Inflammatory macrophage treated with lipopolysaccharide for 1 hour (primary cell): Measurements from ENCODE around the gene THAP4.
"Not testable (repeated sequence)": the region's sequence is repeated elsewhere in the genome, so short reads cannot be mapped to it uniquely, and the experiment has no call there.

Experiments
- DNase-seq, 2 donors: peaks; one replicate each; pipeline ENCODE4 v3.0.0-alpha.2; 2020 to 2022

Gene THAP4

DNA sequence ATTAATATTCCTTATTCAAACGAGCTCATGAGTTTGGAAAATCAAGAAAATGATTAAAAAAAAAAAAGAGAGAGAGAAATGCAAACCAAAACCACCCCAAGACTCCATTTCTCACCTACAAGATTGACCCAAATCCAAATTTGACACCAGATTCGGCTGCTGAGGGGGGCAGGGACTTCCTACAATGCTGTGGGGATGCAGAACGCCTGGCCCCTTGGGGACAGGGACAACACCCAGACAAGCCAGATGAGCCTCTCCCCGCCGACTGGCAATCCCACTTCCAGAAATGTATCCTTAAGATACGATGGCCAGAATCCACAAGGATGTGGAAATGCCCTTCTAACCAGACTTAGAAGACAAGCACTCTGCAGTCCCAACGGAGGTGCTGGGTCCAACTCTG, 57.7 kb downstream of the THAP4 start:
- no peak for DNase-seq

DNA sequence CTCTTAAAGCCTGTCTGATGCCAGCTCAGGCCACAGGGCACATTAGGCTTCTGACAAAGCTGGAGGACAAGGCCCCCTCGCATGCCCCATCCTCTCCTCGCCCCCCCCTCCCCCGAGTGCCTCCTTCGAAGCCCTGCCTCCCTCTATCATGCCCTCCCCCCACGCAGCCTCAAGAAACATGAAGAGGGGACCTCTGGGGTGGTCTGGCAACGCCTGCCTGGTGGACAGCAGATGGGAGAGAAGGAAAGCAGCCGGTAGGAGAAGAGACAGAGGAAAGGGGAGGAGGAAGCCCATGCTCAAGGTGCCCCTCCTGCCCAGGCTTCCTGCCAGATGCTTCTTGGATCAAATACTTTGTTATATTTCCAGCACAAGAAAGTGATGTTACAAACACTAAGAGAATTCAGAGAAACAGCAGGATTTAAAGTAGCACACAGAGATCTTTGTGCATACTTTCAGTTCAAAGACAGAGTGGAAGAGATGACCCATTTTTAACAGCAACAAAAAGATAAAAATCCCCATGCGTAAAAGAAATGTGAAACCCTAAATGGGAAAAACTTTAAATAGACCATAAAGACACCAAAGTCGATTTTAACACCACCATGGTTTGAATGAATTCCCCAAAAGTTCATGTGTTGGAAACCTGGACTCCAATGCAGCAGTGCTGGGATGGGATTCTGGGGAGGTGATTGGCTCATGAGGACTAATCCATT, 59.4 kb downstream of the THAP4 start:
- no peak for DNase-seq

DNA sequence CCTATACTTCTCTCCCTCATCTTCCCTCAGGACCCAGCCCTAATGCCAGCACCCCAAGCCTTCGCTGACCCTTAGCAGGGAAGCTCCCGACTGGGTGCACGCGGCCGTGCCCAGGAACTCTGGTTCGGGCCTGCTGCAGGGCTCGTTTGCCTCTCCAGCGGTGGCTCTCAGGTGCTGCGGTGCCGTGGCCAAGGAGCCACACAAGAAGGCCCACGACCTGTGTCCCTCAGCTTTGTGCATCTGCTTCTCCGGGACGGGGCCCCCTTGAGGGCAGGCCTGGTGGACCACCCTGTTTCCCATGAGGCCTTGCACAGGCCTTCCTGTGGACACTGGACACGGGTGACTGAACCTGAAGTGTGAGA, 60.7 kb downstream of the THAP4 start:
- DNase-seq, result no peak

- DNase-seq, result no peak
Measured at GRCh38 chr2:241575624-241576292, 61.2 kb downstream of the THAP4 start.

DNA sequence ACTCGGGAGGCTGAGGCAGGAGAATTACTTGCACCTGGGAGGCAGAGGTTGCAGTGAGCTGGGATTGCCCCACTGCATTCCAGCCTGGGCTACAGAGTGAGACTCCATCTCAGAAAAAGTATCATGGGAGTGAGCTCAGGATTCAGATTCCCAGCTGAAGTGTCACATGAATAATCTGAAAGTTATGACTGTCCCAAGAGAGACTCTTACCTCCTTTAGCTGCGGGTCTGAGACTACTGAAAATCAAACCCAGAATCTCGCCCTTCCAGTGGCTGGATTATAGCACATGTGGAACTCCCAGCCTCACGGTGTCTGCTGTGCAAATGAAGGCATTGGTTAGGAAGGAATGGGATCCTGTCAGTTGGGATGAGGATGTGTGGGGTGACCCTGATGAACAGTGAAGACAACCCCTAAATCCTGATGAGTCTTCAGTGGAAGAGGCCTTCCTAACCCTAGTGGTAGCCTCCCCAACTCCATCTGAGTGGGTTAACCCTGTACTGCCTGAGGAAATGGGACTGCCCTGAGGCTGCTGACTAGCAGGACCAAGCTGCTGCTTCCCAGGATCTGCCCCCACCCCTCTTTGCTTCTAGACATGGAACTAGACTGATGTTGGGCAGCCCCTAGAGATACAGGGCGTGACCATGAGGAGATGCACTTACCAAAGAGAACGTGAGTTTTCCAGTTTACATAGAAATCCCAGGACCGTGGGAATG, 61.9 kb downstream of the THAP4 start:
- DNase-seq, result no peak

DNA sequence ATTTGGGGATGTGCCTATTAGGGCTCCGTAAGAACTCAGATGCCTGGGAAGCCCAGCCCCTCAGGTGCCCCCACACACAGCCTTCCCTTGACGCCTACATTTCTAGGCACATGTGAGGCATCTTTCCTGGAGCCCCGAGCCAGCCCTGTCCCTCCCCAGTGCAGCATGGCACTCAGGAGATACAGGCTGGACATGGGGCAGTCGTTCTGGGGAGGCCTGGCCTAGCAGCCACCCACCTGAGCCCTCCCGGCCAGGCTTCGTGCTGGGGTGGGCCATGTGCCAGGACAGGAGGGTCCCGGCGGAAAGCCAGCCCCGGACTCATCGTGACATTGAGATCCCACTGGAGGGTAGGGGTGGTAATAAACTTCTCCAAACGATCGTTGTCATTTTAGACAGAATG, 63.2 kb downstream of the THAP4 start:
- DNase-seq, result no peak

- DNase-seq, result not testable (repeated sequence)
Measured at GRCh38 chr2:241572915-241573651, 63.9 kb downstream of the THAP4 start.

- no peak for DNase-seq
Measured at GRCh38 chr2:241571821-241572620, 64.9 kb downstream of the THAP4 start.

DNA sequence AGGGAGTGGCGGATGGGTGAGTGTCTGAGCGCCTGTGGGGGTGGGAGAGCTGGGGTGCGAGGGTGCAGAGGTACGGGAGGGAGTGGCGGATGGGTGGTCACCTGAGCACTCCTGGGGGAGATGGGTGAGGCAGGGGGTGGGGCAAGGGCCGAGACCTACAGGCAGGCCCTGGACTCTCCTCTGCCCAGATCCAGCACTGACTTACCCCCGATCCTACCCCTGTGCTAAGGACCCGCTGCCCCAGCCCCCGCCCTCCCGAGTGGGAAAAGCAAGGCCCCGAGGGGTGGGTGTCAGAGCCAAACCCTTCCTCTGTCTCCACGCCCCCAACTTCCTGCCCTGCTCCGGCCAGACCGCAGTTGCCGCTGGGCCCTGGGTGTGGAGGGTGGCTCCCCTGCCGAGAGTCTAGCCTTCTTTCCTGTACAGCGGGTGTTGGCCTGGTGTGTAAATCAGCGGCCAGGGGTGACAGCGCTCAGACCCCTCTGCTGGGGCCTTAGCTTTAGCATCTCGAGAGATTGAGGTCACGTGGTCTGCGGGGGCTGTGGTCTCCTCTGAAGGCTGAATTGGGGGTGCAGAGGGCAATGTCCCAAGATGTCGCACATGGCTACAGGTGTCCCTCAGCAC, 65.9 kb downstream of the THAP4 start:
- no peak for DNase-seq

- no peak for DNase-seq
Measured at GRCh38 chr2:241569831-241570281, 67.1 kb downstream of the THAP4 start.

DNA sequence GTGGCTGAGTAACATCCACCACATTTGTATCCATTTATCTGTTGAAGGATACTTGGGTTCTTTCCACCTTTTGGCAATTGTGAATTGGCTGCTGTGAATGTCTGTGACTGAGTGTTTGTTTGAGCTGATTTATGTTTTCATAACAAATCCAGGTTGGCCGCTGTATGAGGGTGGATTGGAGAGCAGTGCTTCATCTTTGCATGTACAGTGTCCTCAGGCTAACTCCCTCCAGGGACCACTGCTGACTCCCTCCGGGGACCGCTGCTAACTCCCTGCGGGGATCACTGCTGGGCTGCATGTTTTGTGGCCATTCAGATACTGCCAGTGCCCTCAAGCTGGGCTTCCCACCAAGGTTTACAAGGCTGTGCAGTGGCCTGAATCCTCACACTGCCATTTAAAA, 68.2 kb downstream of the THAP4 start:
- no peak for DNase-seq

DNA sequence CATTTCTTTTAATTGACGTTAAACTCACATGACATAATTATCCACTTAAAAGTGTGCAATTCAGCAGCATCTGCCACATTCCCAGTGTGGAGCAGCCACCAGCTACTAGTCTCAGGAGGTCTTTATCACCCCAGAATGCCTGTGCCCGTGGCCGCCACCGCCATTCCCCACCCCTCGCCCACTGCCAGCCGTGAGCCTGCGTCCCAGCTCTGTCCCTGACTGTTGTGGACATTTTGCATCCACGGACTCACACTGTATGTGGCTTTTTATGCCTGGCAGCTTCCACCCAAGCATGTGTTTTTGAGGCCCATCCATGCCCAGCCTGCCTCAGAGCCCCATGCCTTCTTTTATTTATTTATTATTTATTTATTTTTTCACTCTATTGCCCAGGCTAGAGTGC, 69.2 kb downstream of the THAP4 start:
- DNase-seq, result no peak

GRCh38 chr2:241567266-241567665, 69.7 kb downstream of the THAP4 start:
- not testable (repeated sequence) for DNase-seq

DNA sequence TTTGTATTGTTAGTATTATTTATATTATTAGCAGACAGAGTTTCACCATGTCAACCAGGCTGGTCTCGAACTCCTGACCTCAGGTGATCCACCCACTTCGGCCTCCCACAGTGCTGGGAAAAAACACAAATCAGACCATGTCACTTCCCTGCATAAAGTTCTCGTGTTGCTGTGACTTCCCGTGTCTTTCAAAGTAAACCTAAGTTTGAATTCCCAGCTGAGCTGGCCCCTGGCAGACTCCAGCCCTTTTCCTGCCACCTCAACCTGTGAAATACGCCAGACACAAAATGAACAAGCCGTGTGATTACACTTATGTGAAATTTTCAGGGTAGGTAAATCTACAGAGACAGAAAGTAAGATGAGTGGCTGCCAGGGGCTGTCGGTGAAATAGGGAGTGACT, 70.5 kb downstream of the THAP4 start:
- DNase-seq, result no peak

DNA sequence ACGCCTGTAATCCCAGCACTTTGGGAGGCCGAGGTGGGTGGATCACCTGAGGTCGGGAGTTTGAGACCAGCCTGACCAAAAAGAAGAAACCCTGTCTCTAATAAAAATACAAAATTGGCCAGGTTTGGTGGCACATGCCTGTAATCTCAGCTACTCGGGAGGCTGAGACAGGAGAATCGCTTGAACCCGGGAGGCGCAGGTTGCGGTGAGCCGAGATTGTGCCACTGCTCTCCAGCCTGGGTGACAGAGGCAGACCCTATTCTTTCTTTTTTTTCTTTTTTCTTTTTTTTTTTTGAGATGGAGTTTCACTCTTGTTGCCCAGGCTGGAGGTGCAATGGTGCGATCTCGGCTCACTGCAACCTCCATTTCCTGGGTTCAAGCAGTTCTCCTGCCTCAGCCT, 70.9 kb downstream of the THAP4 start:
- not testable (repeated sequence) for DNase-seq

DNA sequence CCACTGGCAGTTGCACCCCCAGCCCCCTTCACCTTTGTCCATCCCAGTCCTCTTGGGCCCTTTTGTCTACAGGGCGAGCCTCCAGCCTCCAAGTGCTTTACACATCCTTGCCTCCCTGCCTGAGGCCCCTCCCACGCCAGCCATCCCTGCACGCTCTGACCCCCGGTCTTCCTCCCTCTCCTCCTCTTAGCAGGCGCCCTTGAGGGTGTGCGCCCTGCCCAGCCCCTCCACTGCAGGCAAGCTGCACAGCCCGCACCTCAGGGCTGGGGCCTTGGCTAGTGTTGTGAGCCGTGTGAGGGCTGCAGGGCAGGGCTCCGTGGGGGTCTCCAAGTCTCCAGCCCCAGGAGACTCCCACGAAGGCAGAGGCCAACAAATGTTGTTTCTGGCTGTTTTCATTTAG, 71.5 kb downstream of the THAP4 start:
- DNase-seq, result no peak

DNA sequence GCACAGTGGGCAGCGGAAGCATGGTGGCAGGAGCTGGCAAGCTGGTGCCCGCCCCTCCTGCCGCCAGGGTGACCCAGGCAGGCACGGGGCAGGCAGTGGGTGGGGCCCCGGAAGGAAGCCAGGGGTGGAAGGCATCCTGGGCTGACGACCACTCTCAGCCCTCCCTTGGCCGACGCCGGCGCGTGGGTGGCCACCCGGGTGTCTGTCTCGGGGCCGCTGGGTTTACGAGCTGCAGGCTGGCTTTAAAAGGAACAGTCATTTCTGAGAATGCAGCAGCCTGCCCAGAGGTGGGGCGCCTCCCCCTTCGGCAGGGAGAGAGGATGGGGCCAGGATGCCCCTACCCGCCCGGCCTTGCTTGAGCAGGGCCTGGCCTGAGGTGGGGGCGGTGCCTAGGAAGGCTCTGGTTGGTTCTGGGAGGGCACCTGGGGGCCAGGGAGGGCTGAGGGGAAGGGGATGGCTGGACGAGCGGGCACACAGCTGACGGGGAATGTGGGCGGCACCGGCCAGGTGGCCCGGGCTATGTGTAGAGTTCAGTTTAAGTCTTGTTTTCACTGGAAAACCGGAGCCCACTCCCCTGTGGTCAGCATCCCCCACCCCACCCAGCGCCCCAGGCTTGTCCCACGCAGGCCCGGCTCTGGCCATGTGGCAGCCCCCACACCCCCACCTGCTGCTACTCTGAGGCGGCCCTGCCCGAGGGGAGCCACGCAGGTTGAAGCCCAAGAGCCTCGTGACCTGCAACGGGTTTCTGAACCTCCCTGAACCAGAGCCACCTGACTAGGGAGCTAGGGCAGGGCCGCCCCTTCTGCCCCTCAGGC, 72.2 kb downstream of the THAP4 start:
- DNase-seq, result no peak

DNA sequence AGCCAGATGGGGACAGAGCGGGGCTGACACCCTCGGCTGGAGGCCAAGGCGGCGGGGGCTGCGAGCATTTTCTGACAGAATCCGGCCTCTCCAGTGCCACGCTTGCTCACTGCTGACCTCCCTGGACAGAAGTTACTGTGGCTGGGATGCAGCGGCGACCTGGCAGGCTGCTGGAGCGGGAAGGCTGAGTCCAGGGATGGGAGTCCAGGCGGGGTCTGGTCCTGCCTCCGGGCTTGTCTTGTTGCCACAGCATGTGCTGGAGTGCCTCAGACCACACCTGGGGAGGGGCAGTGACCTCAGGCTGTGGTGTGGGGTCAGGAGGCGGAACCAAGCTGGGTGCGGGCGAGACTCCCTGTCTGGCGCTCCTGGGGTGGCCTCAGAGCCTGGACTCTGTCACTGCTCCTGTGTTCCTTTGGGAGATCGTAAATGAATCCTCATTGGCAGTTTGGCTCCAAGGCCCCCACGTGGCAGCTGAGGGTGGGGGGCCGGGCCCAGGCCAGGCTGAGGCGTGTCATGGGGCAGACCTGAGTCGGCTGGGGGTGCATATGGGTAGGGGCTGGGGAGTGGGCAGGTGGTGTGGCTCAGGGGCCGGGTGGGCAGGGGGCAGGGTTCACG, 72.9 kb downstream of the THAP4 start:
- DNase-seq, result no peak

- DNase-seq, result no peak
Measured at GRCh38 chr2:241563571-241563980, 73.4 kb downstream of the THAP4 start.

DNA sequence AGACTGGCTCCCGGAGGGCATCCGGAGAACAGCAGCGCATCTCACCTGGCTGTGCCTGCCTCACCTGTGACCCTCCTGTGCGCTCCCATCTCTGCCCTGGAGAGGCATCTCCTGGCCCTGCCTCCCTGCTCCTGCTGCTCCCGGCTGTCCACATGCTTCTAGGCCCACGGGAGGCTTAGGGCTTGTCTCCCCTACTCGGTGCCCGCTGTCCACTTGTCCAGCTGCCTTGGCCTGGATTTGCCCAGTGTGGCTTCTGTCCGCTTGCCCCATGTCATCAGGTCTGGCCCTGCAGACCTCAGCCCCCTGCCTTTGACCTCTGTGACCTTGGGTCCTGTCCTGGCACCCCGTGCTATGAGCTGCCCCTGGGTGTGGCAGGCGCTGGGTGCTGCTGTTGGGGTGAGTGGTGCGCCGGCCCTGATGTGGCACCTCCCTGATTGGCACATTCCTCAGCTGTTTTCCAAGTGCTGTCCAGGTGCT, 73.9 kb downstream of the THAP4 start:
- DNase-seq, result no peak
